Measurements from ENCODE around the gene LAMA3. TPM values are rescaled to one million over a fixed set of nuclear protein-coding genes. Genes with fewer than 3 reads are reported as not detected.

The LAMA3 gene
- total RNA-seq, 1 donor from 2014 or later: not detected

DNA sequence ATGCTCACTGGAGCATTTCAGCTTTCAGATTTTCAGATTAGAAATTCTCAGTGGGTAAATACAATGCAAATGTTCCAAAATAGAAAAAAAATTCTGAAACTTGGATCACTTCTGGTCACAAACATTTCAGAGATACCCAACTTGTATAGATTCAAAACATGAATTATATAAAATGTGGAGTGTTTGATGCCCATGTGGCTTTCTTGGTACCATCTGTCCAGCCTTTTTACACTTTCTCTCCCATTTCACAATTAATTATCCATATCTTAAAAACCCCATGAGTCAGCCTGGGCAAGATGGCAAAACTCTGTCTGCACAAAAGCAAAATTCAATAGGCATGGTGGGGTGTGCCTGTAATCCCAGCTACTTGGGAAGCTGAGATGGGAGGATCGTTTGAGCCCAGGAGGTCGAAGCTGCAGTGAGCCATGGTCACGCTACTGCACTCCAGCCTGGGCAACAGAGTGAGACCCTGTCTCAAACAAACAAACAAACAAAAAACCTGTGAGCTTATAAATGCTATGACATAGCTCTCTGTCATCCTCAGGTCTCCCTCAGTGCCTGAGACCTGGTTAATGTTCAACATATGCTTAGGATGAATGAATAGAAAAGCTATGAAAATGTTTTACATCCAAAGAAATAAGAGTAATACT, 179.0 kb downstream of the LAMA3 start:
- peaks cover 5% of the 10 kb centered on the region for H3K9me3 Mint-ChIP-seq
- no peak overlapping the region for H3K4me3 Mint-ChIP-seq
- intact Hi-C loops (cut with micrococcal nuclease): no loop called here
- no peak overlapping the region for H3K27ac Mint-ChIP-seq
- peaks cover 55% of the 10 kb centered on the region for H3K4me1 Mint-ChIP-seq (ENCODE audit: low read depth)
- H3K36me3 Mint-ChIP-seq (ENCODE audit: low read depth): peaks cover 2% of the 10 kb centered on the region
- H3K27me3 Mint-ChIP-seq (ENCODE audit: insufficient read depth): peaks cover 7% of the 10 kb centered on the region
- no peak for DNase-seq (ENCODE audit: low spot score)

DNA sequence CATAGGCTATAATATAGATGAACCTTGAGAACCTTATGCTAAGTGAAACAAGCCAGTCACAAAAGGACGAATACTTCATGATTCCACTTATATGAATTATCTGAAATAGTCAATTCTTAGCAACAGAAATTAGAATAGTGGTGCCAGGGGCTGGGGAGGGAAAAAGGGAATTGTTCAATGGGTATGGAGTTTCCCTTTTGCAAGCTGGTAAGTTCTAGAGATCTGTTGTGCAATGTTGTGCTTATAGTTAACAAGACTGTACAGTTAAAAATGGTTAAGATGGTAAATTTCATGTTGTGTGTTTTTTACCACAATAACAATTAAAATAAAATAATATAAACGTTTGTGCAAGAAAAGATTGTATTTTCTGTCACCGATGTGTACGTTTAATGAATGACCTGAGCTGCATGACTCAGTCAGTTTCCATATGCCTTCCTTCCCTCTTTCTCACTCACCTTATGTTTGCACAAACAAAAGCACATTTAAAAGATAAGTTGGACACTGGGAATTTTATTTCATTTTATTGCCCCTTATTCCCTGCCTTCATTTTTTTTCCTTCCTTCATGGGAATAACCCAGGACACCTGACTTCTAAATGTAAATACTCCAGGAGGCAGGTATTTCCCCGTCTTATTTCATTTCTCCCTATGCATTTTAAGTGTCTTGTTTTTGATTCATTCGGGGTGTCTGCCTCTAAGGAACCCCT, 181.6 kb downstream of the LAMA3 start:
- DNase-seq (ENCODE audit: low spot score): no peak
- H3K4me3 Mint-ChIP-seq: peak overlapping the region; percentile 5
- no peak overlapping the region for H3K27ac Mint-ChIP-seq
- H3K4me1 Mint-ChIP-seq (ENCODE audit: low read depth): peaks cover 34% of the 10 kb centered on the region
- intact Hi-C loops (cut with micrococcal nuclease): no loop called here
- no peaks in the 10 kb centered on the region for H3K9me3 Mint-ChIP-seq
- no peaks in the 10 kb centered on the region for H3K36me3 Mint-ChIP-seq (ENCODE audit: low read depth)
- peaks cover 16% of the 10 kb centered on the region for H3K27me3 Mint-ChIP-seq (ENCODE audit: insufficient read depth)

DNA sequence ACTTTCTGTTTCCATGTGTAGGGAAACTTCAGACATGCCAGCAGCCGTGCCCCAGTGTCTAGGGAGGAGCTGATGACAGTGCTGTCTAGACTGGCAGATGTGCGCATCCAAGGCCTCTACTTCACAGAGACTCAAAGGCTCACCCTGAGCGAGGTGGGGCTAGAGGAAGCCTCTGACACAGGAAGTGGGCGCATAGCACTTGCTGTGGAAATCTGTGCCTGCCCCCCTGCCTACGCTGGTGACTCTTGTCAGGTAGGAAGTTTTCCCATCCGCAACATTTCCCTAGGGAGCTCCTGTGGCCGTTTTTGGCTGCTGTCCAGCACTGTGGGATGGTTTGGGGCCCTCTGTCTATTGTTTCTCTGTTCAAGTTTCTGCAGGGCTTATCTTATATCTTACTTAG, 182.2 kb downstream of the LAMA3 start:
- H3K36me3 Mint-ChIP-seq (ENCODE audit: low read depth): no peaks in the 10 kb centered on the region
- H3K27ac Mint-ChIP-seq: no peak overlapping the region
- intact Hi-C loops (cut with micrococcal nuclease): no loop called here
- peak overlapping the region; percentile 5 for H3K4me3 Mint-ChIP-seq
- no peaks in the 10 kb centered on the region for H3K9me3 Mint-ChIP-seq
- peak; percentile 13 for DNase-seq (ENCODE audit: low spot score)
- H3K27me3 Mint-ChIP-seq (ENCODE audit: insufficient read depth): peaks cover 16% of the 10 kb centered on the region
- peaks cover 28% of the 10 kb centered on the region for H3K4me1 Mint-ChIP-seq (ENCODE audit: low read depth)

DNA sequence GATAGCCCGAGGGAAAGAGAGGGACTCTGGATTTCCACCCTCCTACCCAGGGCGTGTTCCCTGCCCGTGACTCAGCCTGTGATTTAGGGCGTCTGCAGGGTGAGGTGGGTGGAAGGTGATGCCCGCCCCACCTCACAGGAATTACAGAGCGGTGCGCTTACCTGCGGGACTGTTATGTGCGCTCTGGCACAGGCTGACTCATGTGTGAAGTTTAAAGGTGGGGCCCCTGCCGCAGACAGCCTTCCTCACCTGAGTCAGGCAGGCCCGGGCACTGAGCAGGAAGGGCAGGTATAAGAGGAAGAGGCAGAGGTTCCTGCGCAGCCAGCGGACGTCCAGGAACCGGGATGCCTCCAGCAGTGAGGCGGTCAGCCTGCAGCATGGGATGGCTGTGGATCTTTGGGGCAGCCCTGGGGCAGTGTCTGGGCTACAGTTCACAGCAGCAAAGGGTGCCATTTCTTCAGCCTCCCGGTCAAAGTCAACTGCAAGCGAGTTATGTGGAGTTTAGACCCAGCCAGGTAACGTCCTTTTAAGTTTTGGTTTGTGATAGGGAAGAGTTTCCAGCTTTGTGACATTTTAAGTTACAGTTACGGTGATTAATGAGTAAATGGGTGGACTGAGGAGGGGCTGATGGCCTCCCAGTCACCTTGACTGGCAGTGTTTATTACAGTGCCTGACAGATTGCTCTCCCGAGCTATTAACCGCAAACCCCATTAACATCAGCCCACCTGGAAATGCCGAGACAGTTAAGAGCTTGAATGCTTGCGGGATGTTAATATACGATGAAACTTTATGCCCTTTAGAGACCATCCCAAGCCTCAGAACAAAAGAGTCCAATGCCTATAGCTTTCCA, 183.7 kb downstream of the LAMA3 start:
- intact Hi-C loops (cut with micrococcal nuclease): no loop called here
- peaks cover 28% of the 10 kb centered on the region for H3K4me1 Mint-ChIP-seq (ENCODE audit: low read depth)

GRCh38 chr18:23875966-23876895, 187.0 kb downstream of the LAMA3 start:
- Mint-ChIP-seq H3K4me1 (ENCODE audit: low read depth) (peaks cover 19% of the 10 kb centered on the region), H3K27me3 (ENCODE audit: insufficient read depth) (peaks cover 18% of the 10 kb centered on the region), H3K9me3 (no peaks in the 10 kb centered on the region), H3K36me3 (ENCODE audit: low read depth) (no peaks in the 10 kb centered on the region), H3K4me3 (no peak overlapping the region), H3K27ac (no peak overlapping the region)
- intact Hi-C loops (cut with micrococcal nuclease): no loop called here
- no peak for DNase-seq (ENCODE audit: low spot score)

More for the DNA sequence above, 183.7 kb downstream of the LAMA3 start:
- no peak for DNase-seq (ENCODE audit: low spot score)
- no peaks in the 10 kb centered on the region for H3K36me3 Mint-ChIP-seq (ENCODE audit: low read depth)
- no peaks in the 10 kb centered on the region for H3K9me3 Mint-ChIP-seq
- no peak overlapping the region for H3K27ac Mint-ChIP-seq
- H3K27me3 Mint-ChIP-seq (ENCODE audit: insufficient read depth): peaks cover 18% of the 10 kb centered on the region
- no peak overlapping the region for H3K4me3 Mint-ChIP-seq

DNA sequence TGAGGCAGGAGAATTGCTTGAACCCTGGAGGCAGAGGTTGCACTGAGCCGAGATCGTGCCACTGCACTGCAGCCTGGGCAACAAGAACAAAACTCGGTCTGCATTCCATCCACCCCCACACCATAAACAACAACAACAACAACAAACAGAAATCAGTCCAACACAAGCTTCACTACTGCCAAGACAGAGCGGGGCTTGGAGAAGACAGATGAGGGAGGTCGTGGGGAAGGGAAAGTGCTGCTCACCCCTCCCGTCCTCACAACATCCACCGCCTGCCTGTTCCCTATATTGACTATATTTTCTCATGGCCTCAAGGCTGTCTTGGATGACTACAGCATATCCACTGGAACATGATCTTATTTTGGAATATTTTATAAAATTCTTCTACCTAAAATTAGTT, 187.7 kb downstream of the LAMA3 start:
- intact Hi-C loops (cut with micrococcal nuclease): no loop called here
- no peak overlapping the region for H3K4me3 Mint-ChIP-seq
- no peak overlapping the region for H3K27ac Mint-ChIP-seq
- H3K36me3 Mint-ChIP-seq (ENCODE audit: low read depth): no peaks in the 10 kb centered on the region
- no peaks in the 10 kb centered on the region for H3K9me3 Mint-ChIP-seq
- H3K27me3 Mint-ChIP-seq (ENCODE audit: insufficient read depth): peaks cover 18% of the 10 kb centered on the region
- DNase-seq (ENCODE audit: low spot score): no peak
- H3K4me1 Mint-ChIP-seq (ENCODE audit: low read depth): peaks cover 12% of the 10 kb centered on the region

- Mint-ChIP-seq H3K36me3 (ENCODE audit: low read depth) (no peaks in the 10 kb centered on the region), H3K27ac (no peak overlapping the region), H3K9me3 (no peaks in the 10 kb centered on the region), H3K4me1 (ENCODE audit: low read depth) (peaks cover 8% of the 10 kb centered on the region), H3K4me3 (no peak overlapping the region), H3K27me3 (ENCODE audit: insufficient read depth) (peaks cover 18% of the 10 kb centered on the region)
- intact Hi-C loops (cut with micrococcal nuclease): no loop called here
- DNase-seq (ENCODE audit: low spot score): no peak
These were observed 188.1 kb downstream of the LAMA3 start for GRCh38 chr18:23877371-23877770.

- Mint-ChIP-seq H3K27me3 (ENCODE audit: insufficient read depth) (peaks cover 13% of the 10 kb centered on the region), H3K27ac (no peak overlapping the region), H3K9me3 (no peaks in the 10 kb centered on the region), H3K4me1 (ENCODE audit: low read depth) (no peaks in the 10 kb centered on the region), H3K4me3 (no peak overlapping the region), H3K36me3 (ENCODE audit: low read depth) (no peaks in the 10 kb centered on the region)
- intact Hi-C loops (cut with micrococcal nuclease): no loop called here
- DNase-seq (ENCODE audit: low spot score): no peak
These were observed 189.2 kb downstream of the LAMA3 start for GRCh38 chr18:23878336-23878900.

- Mint-ChIP-seq H3K9me3 (no peaks in the 10 kb centered on the region), H3K27me3 (ENCODE audit: insufficient read depth) (peaks cover 9% of the 10 kb centered on the region), H3K4me3 (no peak overlapping the region), H3K4me1 (ENCODE audit: low read depth) (no peaks in the 10 kb centered on the region), H3K36me3 (ENCODE audit: low read depth) (no peaks in the 10 kb centered on the region), H3K27ac (no peak overlapping the region)
- no peak for DNase-seq (ENCODE audit: low spot score)
- intact Hi-C loops (cut with micrococcal nuclease): no loop called here
These were observed 189.9 kb downstream of the LAMA3 start for GRCh38 chr18:23879126-23879525.

GRCh38 chr18:23879544-23879943, 190.3 kb downstream of the LAMA3 start:
- Mint-ChIP-seq H3K36me3 (ENCODE audit: low read depth) (no peaks in the 10 kb centered on the region), H3K4me1 (ENCODE audit: low read depth) (no peaks in the 10 kb centered on the region), H3K27ac (no peak overlapping the region), H3K4me3 (no peak overlapping the region), H3K27me3 (ENCODE audit: insufficient read depth) (peaks cover 5% of the 10 kb centered on the region), H3K9me3 (no peaks in the 10 kb centered on the region)
- intact Hi-C loops (cut with micrococcal nuclease): no loop called here
- no peak for DNase-seq (ENCODE audit: low spot score)

GRCh38 chr18:23879966-23880565, 190.8 kb downstream of the LAMA3 start:
- no peaks in the 10 kb centered on the region for H3K36me3 Mint-ChIP-seq (ENCODE audit: low read depth)
- peaks cover 3% of the 10 kb centered on the region for H3K4me1 Mint-ChIP-seq (ENCODE audit: low read depth)
- no peaks in the 10 kb centered on the region for H3K9me3 Mint-ChIP-seq
- no peak for DNase-seq (ENCODE audit: low spot score)
- peaks cover 4% of the 10 kb centered on the region for H3K27me3 Mint-ChIP-seq (ENCODE audit: insufficient read depth)
- no peak overlapping the region for H3K27ac Mint-ChIP-seq
- no peak overlapping the region for H3K4me3 Mint-ChIP-seq
- intact Hi-C loops (cut with micrococcal nuclease): no loop called here
